Natural killer cell (primary cell): ENCODE results near the gene PLCD3. TPM values are rescaled to one million over a fixed set of nuclear protein-coding genes. Genes with fewer than 3 reads are reported as not detected.

Experiments
- ATAC-seq, 3 donors: fragments of 150-1000 bp in 2 of 3; fragments of 200-7000 bp in 1 of 3; cut with Tn5 transposase; 1 replicate in 1 of 3; 2 replicates in 2 of 3; pipeline ENCODE4 v1.10.0; 2021; ENCODE audit warnings: mild to moderate bottlenecking in 2 of 3, moderate library complexity in 2 of 3
- DNase-seq, 2 donors: peaks; one replicate each; pipeline versions ENCODE4 v3.0.0 to v3.0.0-alpha.2; 2013 to 2021; ENCODE audit warnings: mixed read lengths in 1 of 2
- H3K27ac ChIP-seq: one replicate; pipeline ENCODE4 v1.5.1; 2013; ENCODE audit warnings: mild to moderate bottlenecking, low read length
- H3K27me3 ChIP-seq: one replicate; pipeline ENCODE4 v1.6.1; 2013; ENCODE audit warnings: low read length; ENCODE audit not compliant: control insufficient read depth, insufficient read depth
- H3K36me3 ChIP-seq: one replicate; pipeline ENCODE4 v1.6.1; 2013; ENCODE audit warnings: low read length; ENCODE audit not compliant: control insufficient read depth, insufficient read depth
- H3K4me1 ChIP-seq: one replicate; pipeline ENCODE4 v1.6.1; 2013; ENCODE audit warnings: low read length; ENCODE audit not compliant: control insufficient read depth, insufficient read depth
- H3K4me3 ChIP-seq: one replicate; pipeline ENCODE4 v1.5.1; 2013; ENCODE audit warnings: low read length
- H3K9me3 ChIP-seq: one replicate; pipeline ENCODE4 v1.6.1; 2013; ENCODE audit warnings: low read length; ENCODE audit not compliant: control insufficient read depth, insufficient read depth
- H3K27ac Mint-ChIP-seq, 2 donors: one replicate each; pipeline ENCODE4 v1.8.0; 2022; ENCODE audit warnings: mild to moderate bottlenecking in 2 of 2, mixed read lengths in 2 of 2, moderate library complexity in 1 of 2
- H3K27me3 Mint-ChIP-seq, 2 donors: one replicate each; pipeline ENCODE4 v1.8.0; 2022; ENCODE audit warnings: low read depth in 2 of 2, mixed read lengths in 2 of 2
- H3K36me3 Mint-ChIP-seq: one replicate; pipeline ENCODE4 v1.8.0; 2022; ENCODE audit warnings: mixed read lengths
- H3K4me1 Mint-ChIP-seq, 2 donors: one replicate each; pipeline ENCODE4 v1.8.0; 2022; ENCODE audit warnings: mixed read lengths in 2 of 2
- H3K4me3 Mint-ChIP-seq: one replicate; pipeline ENCODE4 v1.8.0; 2022; ENCODE audit warnings: mild to moderate bottlenecking, moderate library complexity, mixed read lengths
- H3K9me3 Mint-ChIP-seq, 2 donors: one replicate each; pipeline ENCODE4 v1.8.0; 2022; ENCODE audit warnings: mixed read lengths in 2 of 2
- WGBS: methylation state at CpG from one replicate; pipeline ENCODE4 v1.1.7; 2013; ENCODE audit warnings: missing lambda C conversion rate; ENCODE audit not compliant: insufficient coverage; 5-methylcytosine and 5-hydroxymethylcytosine counted together
- intact Hi-C: fragments of 100-400 bp; cut with micrococcal nuclease; formaldehyde crosslinking; loops from one replicate; pipeline ENCODE4 v1.14.2; 2022
- total RNA-seq, 4 donors: library from RNA; stranded (reverse); fragments of 120-200 nt in 1 of 4; gene quantifications; one replicate each; pipeline versions ENCODE4 v1.2.3 to v1.2.4, GENCODE V29; 2013 to 2022
- TF ChIP-seq, protein P1 (sequence below): fragments of 200-600 bp; IDR thresholded peaks from one replicate; pipeline ENCODE4 v1.8.0; 2022; ENCODE audit warnings: antibody characterized with exemption

PLCD3 gene
- total RNA-seq, 3 donors from 2014 or later (not counting 1 experiment from before 2014, with no cell fraction given): 2.5 to 2.9 (median 2.5) TPM

DNA sequence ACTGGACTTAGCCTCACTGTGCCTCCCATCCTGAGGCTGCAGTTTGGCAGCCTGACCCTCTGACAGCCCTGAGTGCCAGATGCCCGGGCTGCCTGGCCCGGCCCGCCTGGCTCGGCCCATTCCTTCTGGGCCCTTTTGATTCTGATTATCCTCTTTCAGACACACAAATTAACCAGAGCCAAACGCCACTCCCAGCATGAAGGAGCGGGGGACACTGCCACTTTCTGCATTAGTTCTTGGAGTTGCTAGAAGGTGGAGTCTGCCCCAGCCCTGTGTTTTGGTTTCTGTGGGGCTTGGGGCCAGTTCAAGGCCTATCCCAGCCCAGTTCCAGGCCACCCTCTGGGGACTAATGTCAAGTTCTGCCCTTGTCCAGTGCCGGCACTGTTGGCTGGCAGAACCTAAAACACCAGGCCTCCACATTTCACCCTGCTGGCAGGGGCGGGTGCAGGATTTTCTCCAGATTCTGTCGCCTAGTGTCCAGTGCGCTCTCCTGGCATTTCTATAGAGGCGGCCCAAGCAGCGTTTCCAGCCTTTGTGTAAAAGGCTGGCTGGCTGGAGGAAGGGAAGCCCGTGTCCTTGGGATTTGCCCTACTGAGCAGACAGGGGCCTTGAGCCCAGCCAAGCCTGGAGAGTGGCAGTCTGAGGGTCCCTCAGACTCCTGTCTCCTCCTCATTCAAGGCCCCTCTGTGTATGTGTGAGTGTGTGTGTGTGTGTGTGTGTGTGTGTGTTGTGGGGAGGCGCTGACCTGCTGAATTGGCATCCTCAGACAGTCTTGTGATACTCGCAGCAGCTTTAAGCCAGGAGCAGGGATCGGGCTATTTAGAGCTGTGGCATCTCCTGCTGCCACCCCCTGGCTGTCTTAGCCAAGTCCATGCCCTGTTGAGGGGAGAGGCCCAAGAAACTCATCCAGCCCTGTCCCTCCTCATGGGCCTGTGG lies 21.4 kb downstream of the PLCD3 start:
- Histone ChIP-seq H3K27me3 (no peaks in the 10 kb centered on the region), H3K4me3 (no peak overlapping the region), H3K36me3 (peaks cover 14% of the 10 kb centered on the region), H3K9me3 (no peaks in the 10 kb centered on the region), H3K4me1 (no peaks in the 10 kb centered on the region), H3K27ac (no peak overlapping the region)
- Mint-ChIP-seq H3K27me3 (no peaks in the 10 kb centered on the region), H3K9me3 (no peaks in the 10 kb centered on the region), H3K36me3 (no peaks in the 10 kb centered on the region), H3K4me3 (no peak overlapping the region), H3K27ac (no peak overlapping the region), H3K4me1 (peaks cover 0 to 6% of the 10 kb centered on the region in 2 donors)
- ATAC-seq (no peak), DNase-seq (no peak)
- TF ChIP-seq, protein P1, sequence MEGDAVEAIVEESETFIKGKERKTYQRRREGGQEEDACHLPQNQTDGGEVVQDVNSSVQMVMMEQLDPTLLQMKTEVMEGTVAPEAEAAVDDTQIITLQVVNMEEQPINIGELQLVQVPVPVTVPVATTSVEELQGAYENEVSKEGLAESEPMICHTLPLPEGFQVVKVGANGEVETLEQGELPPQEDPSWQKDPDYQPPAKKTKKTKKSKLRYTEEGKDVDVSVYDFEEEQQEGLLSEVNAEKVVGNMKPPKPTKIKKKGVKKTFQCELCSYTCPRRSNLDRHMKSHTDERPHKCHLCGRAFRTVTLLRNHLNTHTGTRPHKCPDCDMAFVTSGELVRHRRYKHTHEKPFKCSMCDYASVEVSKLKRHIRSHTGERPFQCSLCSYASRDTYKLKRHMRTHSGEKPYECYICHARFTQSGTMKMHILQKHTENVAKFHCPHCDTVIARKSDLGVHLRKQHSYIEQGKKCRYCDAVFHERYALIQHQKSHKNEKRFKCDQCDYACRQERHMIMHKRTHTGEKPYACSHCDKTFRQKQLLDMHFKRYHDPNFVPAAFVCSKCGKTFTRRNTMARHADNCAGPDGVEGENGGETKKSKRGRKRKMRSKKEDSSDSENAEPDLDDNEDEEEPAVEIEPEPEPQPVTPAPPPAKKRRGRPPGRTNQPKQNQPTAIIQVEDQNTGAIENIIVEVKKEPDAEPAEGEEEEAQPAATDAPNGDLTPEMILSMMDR: no peak
- intact Hi-C loops: no loop called here
- 94% methylated on average over 16 of the region's 16 CpGs for WGBS

DNA sequence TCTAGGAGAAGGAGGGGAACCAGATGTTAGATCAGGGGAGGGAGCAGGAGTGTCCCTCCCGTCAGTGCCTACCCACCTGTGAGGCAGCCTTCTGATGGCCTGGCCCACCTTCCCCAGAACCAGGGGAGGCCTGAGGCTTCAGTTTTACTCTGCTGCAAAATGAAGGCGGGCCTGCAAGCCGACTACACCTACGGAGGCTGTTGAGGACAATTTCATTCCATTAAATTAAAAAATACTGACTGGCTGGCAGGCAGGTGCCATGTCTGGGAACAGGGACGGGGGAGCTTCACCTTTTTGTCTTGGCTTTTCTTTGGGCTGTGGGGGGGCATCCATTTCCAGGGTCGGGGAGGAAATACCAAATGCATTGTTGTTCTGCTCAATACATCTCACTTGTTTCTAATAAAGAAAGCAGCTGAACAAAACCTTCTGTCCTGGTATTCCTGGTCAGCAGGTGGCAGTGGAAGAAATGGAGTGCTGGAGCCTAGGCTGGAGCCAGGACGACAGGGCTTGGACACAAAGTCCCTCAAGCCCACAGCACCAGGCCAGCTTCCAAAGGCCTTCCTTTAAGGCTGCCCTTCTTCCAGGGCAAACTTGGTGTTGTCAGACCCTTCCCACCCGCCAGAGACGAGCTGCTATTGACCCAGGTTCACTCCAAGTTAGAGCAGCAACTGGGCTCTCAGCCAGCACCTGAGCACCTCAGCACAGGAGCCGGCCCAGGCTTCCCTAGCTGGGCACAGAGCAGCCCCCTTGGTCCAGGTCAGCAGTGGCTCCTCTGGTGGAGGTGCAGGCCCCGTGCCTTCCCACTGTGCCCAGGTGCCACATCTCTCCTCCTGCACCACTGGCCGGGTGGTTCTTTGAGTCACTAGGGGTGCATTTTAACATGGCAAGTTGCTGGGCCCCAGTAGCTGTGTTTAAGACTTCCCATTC lies 23.5 kb downstream of the PLCD3 start:
- Histone ChIP-seq H3K4me1 (no peaks in the 10 kb centered on the region), H3K27ac (no peak overlapping the region), H3K4me3 (no peak overlapping the region), H3K9me3 (no peaks in the 10 kb centered on the region), H3K27me3 (no peaks in the 10 kb centered on the region), H3K36me3 (peaks cover 34% of the 10 kb centered on the region)
- DNase-seq (no peak), ATAC-seq (no peak)
- Mint-ChIP-seq H3K4me1 (peaks cover 0 to 6% of the 10 kb centered on the region in 2 donors), H3K36me3 (no peaks in the 10 kb centered on the region), H3K9me3 (no peaks in the 10 kb centered on the region), H3K27ac (peak overlapping the region in 1 of 2 donors; percentile 56), H3K4me3 (no peak overlapping the region), H3K27me3 (no peaks in the 10 kb centered on the region)
- TF ChIP-seq, protein P1: no peak
- intact Hi-C loops: no loop called here
- 93% methylated on average over 11 of the region's 12 CpGs for WGBS

DNA sequence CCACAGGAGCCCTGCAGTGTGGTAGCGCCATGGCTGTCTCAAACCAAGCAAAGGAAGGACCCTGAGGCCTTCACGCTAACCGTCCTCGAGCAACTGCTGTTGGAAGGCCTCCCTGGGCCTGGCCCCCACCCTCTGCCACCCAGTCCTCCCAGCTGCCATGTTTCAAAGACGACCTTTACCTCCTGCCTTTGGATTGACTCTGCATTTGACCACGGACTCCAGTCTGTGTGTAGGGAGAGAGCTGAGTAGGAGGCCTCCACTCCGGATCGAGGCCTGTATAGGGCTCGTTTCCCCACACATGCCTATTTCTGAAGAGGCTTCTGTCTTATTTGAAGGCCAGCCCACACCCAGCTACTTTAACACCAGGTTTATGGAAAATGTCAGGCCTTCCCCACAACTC lies 24.3 kb downstream of the PLCD3 start:
- TF ChIP-seq, protein P1: no peak
- Histone ChIP-seq H3K27ac (no peak overlapping the region), H3K4me1 (no peaks in the 10 kb centered on the region), H3K9me3 (no peaks in the 10 kb centered on the region), H3K4me3 (no peak overlapping the region), H3K27me3 (no peaks in the 10 kb centered on the region), H3K36me3 (peaks cover 42% of the 10 kb centered on the region)
- Mint-ChIP-seq H3K27ac (no peak overlapping the region), H3K36me3 (no peaks in the 10 kb centered on the region), H3K27me3 (no peaks in the 10 kb centered on the region), H3K4me3 (no peak overlapping the region), H3K4me1 (peaks cover 0 to 6% of the 10 kb centered on the region in 2 donors), H3K9me3 (no peaks in the 10 kb centered on the region)
- intact Hi-C loops: no loop called here
- 89% methylated on average over 9 of the region's 9 CpGs for WGBS
- no peak for DNase-seq
- no peak for ATAC-seq
